HEK293T (cell line): Measurements from ENCODE around the gene DMC1.

ENCODE experiments used
- CTCF ChIA-PET: fragments of 350-600 bp; formaldehyde crosslinking; extraction: SDS; loops from one replicate; lab custom pipeline; 2021; ENCODE audit warnings: antibody characterized with exemption, inconsistent platforms; lab: Yijun Ruan, JAX
- POLR2A ChIA-PET: fragments of 350-600 bp; formaldehyde crosslinking; extraction: SDS; loops from one replicate; lab custom pipeline; 2020; ENCODE audit warnings: antibody characterized with exemption, inconsistent platforms; lab: Yijun Ruan, JAX
- DNase-seq: peaks from one replicate; pipeline ENCODE4 v3.0.0; 2012; ENCODE audit warnings: mixed read lengths; ENCODE audit errors: extremely low spot score
- ARNT ChIP-seq: fragments of 450-650 bp; IDR thresholded peaks from 2 replicates; pipeline ENCODE4 v1.6.1; 2017; ENCODE audit warnings: mild to moderate bottlenecking
- BHLHE40 ChIP-seq: fragments of 450-650 bp; IDR thresholded peaks from 2 replicates; pipeline ENCODE4 v1.6.1; 2016; ENCODE audit warnings: mild to moderate bottlenecking, moderate library complexity, borderline replicate concordance
- CTBP1 ChIP-seq: fragments of 450-650 bp; IDR thresholded peaks from 2 replicates; pipeline ENCODE4 v1.6.1; 2016; ENCODE audit warnings: borderline replicate concordance
- ELF4 ChIP-seq: fragments of 450-650 bp; IDR thresholded peaks from 2 replicates; pipeline ENCODE4 v1.6.1; 2017; ENCODE audit warnings: antibody characterized with exemption
- FOXA1 ChIP-seq: fragments of 450-650 bp; IDR thresholded peaks from 2 replicates; pipeline ENCODE4 v1.6.1; 2016; ENCODE audit warnings: mild to moderate bottlenecking
- FOXK2 ChIP-seq: fragments of 450-650 bp; IDR thresholded peaks from 2 replicates; pipeline ENCODE4 v1.6.1; 2016; ENCODE audit warnings: mild to moderate bottlenecking
- FOXM1 ChIP-seq: fragments of 450-650 bp; IDR thresholded peaks from 2 replicates; pipeline ENCODE4 v1.6.1; 2017; ENCODE audit warnings: mild to moderate bottlenecking, borderline replicate concordance
- HDGF ChIP-seq: fragments of 450-650 bp; IDR thresholded peaks from 2 replicates; pipeline ENCODE4 v1.6.1; 2017; ENCODE audit warnings: antibody characterized with exemption, borderline replicate concordance
- L3MBTL2 ChIP-seq: fragments of 450-650 bp; conservative IDR thresholded peaks from 2 replicates; pipeline ENCODE4 v1.6.1; 2016; ENCODE audit warnings: mild to moderate bottlenecking
- LEF1 ChIP-seq: fragments of 450-650 bp; IDR thresholded peaks from 2 replicates; pipeline ENCODE4 v1.6.1; 2017; ENCODE audit warnings: mild to moderate bottlenecking, borderline replicate concordance
- NFRKB ChIP-seq: fragments of 450-650 bp; IDR thresholded peaks from 2 replicates; pipeline ENCODE4 v1.6.1; 2016; ENCODE audit warnings: mild to moderate bottlenecking, moderate library complexity
- PKNOX1 ChIP-seq: fragments of 450-650 bp; IDR thresholded peaks from 2 replicates; pipeline ENCODE4 v1.6.1; 2016
- SP1 ChIP-seq: fragments of 450-650 bp; IDR thresholded peaks from 2 replicates; pipeline ENCODE4 v1.6.1; 2017
- SUZ12 ChIP-seq: fragments of 450-650 bp; IDR thresholded peaks from 2 replicates; pipeline ENCODE4 v1.6.1; 2016; ENCODE audit warnings: mild to moderate bottlenecking
- TARDBP ChIP-seq: fragments of 450-650 bp; IDR thresholded peaks from 2 replicates; pipeline ENCODE4 v1.6.1; 2016
- ZNF384 ChIP-seq: fragments of 450-650 bp; IDR thresholded peaks from 2 replicates; pipeline ENCODE4 v1.6.1; 2016

Gene DMC1

DNA sequence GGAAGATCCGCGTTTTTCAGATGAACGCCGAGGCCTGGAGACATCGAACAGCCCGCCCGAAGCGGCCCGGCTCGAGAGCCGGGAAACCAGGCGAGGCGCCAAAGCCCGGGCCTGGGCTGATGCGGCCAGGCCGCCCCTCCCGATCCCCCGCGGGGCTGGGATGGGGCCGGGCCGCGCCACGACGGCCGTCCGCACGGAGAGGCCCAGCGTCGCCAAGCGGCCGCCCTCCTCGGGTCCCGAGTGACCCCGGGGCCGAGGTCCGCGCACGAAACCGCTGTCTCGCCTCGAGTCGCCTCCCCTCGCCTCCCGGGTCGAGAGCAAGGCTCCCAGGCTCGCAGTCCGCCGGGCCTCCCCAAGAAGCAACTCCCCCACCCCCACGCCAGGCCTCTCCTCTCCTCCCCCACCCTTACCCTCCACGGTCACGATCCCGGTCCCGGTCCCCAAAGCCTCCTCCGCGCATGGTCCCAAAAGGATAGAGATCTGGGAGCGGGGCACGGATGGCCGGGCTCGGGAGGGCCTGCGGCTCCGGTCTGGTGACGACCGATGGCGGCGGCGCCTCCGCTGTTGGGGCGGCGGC, 64.4 kb downstream of the DMC1 start:
- ChIA-PET CTCF (no interaction called here), POLR2A (no interaction called here)
- no peak for TF ChIP-seq HDGF
- DNase-seq = peak; percentile 69

DNA sequence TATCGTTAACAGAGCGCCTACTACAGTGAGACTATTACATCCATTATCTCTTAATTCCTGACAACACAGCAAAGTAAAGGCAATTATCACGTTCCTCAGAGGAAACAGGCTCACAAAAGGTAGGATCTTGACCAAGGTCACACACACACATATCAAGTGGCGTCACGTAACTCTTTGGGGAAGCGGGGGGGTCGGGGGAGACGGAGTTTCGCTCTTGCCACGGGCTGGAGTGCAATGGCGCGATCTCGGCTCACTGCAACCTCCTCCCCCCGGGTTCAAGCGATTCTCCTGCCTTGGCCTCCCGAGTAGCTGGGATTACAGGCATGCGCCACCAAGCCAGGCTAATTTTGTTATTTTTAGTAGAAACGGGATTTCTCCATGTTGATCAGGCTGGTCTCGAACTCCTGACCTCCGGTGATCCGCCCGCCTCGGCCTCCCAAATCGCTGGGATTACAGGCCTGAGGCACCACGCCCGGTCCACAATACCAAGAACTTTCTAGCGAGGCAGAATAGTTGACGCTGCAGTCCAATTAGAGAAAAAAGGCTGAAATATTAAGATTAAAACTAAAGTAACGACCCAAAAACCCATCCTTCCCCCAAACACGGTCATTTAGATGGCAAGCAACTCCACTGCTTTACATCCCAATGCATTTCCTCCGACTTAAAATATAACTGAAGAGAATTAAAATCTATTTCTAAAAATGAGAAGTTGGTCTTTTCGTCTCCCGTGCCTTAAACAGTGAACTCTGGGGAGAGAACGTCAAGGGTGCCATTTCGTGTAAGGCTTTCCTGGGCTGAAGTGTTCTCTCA, 65.0 kb downstream of the DMC1 start:
- POLR2A ChIA-PET = no interaction called here
- CTCF ChIA-PET = no interaction called here
- TF ChIP-seq FOXK2 (no peak), HDGF (no peak), FOXM1 (no peak; the same call in 1 of the 2 replicates), BHLHE40 (no peak), SP1 (no peak)
- DNase-seq = peak; percentile 42

DNA sequence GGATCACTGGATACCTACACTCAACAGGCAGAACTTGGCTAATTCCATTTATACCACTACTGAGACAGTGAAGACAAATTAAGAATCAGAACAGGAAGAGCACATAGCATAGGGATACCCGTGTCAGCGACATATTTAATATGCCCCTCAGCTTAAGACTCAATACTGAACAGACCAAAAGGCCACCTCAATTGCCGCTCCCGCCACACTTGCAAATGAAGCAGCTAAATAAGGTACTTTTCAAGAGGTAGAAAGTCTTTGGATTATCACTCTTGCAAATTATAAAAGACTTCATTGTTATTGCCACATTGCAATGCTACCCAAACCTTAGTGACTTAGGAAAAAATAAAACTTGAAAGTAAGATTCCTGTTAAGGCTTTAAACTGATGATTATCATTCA, 67.0 kb downstream of the DMC1 start:
- ChIA-PET CTCF (interaction anchor here (1.0 kb wide), 1 partner anchor 27 kb away, joined by 3 read pairs; no protein-coding TSS in a partner anchor), POLR2A (interaction anchor here (2.0 to 2.7 kb wide), 2 partner anchors 11 to 67 kb away, joined by 6 to 12 read pairs; partner anchors contain the start of gene DMC1)
- TF ChIP-seq L3MBTL2 (no peak), ZNF384 (no peak), SUZ12 (no peak), BHLHE40 (no peak), TARDBP (no peak), SP1 (no peak), HDGF (no peak), PKNOX1 (no peak), NFRKB (no peak), CTBP1 (no peak), ELF4 (no peak), ARNT (no peak; the same call in 1 of the 2 replicates), FOXK2 (no peak), LEF1 (no peak), FOXM1 (no peak)
- no peak for DNase-seq

DNA sequence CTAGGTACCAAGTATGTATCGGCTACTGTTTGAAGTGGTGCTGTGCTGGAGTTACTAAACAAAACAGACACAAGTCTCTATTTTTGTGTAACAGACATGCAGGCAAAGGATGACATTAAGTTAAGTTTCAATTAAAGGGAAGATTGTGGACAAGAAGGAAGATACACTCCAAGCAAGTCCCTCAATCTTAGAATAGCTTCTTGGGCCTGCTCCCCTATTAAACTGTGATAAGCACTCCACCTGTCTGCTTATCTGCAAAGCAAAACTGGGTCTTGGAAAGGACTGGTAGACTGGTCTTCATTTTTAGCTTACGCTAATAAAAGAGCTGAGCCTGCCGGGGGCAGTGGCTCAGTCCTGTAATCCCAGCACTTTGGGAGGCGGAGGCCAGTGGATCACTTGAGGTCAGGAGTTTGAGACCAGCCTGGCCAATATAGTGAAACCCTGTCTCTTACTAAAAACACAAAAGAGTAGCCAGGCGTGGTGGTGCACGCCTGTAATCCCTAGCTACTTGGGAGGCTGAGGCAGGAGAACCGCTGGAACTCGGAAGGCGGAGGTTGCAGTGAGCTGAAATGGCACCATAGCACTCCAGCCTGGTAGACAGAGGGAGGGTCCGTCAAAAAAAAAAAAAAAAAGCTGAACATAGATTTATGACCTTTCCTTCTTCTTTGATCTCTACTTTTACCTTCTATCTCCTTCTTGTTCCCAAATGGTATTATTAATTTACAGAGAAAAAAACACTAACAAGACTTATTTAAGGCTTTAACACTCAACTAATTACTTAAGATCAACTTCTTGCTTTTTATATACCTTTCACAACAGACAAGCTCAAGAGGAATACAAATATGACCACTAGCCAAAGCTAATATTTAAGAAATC, 67.9 kb downstream of the DMC1 start:
- CTCF ChIA-PET = interaction anchor here (0.7 to 1.4 kb wide), 3 partner anchors 11 to 70 kb away, joined by 3 to 4 read pairs (median 3); no protein-coding TSS in a partner anchor
- TF ChIP-seq PKNOX1 (peak; percentile 60), ZNF384 (no peak; the same call in 1 of the 2 replicates)
- DNase-seq = no peak

DNA sequence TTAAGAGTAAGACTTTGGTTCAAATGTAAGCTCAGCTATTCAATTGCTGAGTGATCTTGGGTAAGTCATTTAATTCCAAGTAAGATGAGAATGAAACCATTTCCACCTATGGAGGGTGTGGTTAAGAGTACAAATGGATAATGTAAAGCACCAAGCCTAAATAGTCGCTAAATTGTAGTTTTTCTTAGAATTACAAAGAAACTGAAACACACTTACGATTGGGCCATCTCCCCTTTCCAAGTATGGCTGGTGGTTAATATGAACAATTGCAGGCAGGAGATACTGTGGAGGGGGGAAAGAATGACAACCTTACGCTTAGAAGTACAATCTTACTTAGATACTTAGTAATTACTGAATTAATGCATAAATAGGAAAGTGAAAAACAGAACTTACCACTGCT, 72.1 kb downstream of the DMC1 start:
- CTCF ChIA-PET = no interaction called here
- no peak for DNase-seq
- no peak for TF ChIP-seq HDGF
- TF ChIP-seq SUZ12 = no peak
- TF ChIP-seq SP1 = no peak
- no peak for TF ChIP-seq ARNT
- no peak for TF ChIP-seq FOXA1
- no peak for TF ChIP-seq FOXK2
- POLR2A ChIA-PET = interaction anchor here (0.7 to 1.4 kb wide), 2 partner anchors 11 to 13 kb away, joined by 3 to 6 read pairs; no protein-coding TSS in a partner anchor

More for the DNA sequence above, 67.9 kb downstream of the DMC1 start:
- POLR2A ChIA-PET = interaction anchor here (0.9 to 2.7 kb wide), 6 partner anchors 10 to 68 kb away, joined by 3 to 12 read pairs (median 3); partner anchors contain the start of gene DMC1

GRCh38 chr22:38494939-38495338, 75.0 kb downstream of the DMC1 start:
- CTCF ChIA-PET = no interaction called here
- no peak for DNase-seq
- POLR2A ChIA-PET = interaction anchor here (0.9 to 1.5 kb wide), 3 partner anchors 9 to 21 kb away, joined by 3 to 9 read pairs (median 3); no protein-coding TSS in a partner anchor
- TF ChIP-seq FOXM1 (no peak), ZNF384 (peak; percentile 79), LEF1 (no peak), PKNOX1 (no peak), NFRKB (no peak)
